Nephron progenitor cell (in vitro differentiated cells): ENCODE measurements around the gene ALDH3B1.

Experiments used
- DNase-seq: peaks from one replicate; pipeline ENCODE4 v3.0.0; 2021
- H3K27ac Mint-ChIP-seq: 2 replicates; pipeline ENCODE4 v1.8.0; 2021; ENCODE audit warnings: mild to moderate bottlenecking, moderate library complexity, mixed read lengths
- H3K27me3 Mint-ChIP-seq: 2 replicates; pipeline ENCODE4 v1.8.0; 2021; ENCODE audit warnings: mild to moderate bottlenecking, low read depth, mixed read lengths; ENCODE audit not compliant: poor library complexity
- H3K36me3 Mint-ChIP-seq: 2 replicates; pipeline ENCODE4 v1.8.0; 2021; ENCODE audit warnings: low read depth, mixed read lengths
- H3K4me1 Mint-ChIP-seq: 2 replicates; pipeline ENCODE4 v1.8.0; 2021; ENCODE audit warnings: mixed read lengths
- H3K4me3 Mint-ChIP-seq: 2 replicates; pipeline ENCODE4 v1.8.0; 2021; ENCODE audit warnings: mild to moderate bottlenecking, moderate library complexity, mixed read lengths
- H3K9me3 Mint-ChIP-seq: 2 replicates; pipeline ENCODE4 v1.8.0; 2021; ENCODE audit warnings: mild to moderate bottlenecking, moderate library complexity, mixed read lengths
- TF ChIP-seq, protein P1 (sequence below): fragments of 200-600 bp; sonication (generic); IDR thresholded peaks from 2 replicates; pipeline ENCODE4 v1.5.0; 2021; ENCODE audit warnings: antibody characterized with exemption

ALDH3B1 gene

DNA sequence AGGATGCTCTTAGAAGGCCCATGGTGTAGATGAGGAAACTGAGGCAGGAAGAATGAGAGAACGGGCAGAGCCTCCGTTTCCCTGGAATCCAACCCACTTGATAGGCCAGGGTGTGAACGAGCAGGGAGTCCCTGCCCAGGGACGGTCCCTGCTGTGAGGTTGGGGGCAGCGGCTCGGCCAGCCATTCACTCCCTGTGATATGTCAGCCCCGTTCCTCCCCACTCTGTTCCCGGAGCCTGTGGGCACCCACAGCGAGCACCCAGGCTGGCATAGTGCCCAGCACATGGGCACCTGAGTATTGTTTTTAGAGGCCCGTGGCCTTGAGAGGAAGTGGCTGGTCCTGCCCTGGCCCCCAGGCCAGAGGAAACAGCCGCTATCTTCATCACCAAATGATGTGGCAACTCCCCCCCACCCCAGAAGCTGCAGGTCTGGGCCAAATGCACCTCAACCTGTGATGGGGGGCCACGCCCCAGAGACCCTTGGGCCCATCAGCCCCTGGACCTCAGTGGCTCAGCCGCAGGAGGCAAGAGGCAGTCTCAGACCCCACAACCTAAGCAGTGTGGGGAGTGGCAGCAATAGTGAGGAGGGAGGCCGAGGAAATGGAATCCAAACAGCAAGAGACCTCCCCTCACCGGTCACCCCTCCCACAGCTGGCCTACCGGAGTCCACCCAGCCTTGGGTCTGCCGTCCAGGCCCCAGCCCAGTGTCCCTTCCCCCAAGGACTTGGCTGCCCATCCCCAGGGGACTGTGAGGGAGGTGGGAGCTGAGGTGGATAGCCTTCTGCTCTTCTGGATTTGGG is 2.1 kb downstream of the ALDH3B1 start:
- Mint-ChIP-seq H3K27ac (no peak overlapping the region), H3K36me3 (no peaks in the 10 kb centered on the region), H3K9me3 (no peaks in the 10 kb centered on the region), H3K4me1 (peaks cover 39% of the 10 kb centered on the region), H3K27me3 (peaks cover under 1% of the 10 kb centered on the region), H3K4me3 (no peak overlapping the region)
- TF ChIP-seq, protein P1, sequence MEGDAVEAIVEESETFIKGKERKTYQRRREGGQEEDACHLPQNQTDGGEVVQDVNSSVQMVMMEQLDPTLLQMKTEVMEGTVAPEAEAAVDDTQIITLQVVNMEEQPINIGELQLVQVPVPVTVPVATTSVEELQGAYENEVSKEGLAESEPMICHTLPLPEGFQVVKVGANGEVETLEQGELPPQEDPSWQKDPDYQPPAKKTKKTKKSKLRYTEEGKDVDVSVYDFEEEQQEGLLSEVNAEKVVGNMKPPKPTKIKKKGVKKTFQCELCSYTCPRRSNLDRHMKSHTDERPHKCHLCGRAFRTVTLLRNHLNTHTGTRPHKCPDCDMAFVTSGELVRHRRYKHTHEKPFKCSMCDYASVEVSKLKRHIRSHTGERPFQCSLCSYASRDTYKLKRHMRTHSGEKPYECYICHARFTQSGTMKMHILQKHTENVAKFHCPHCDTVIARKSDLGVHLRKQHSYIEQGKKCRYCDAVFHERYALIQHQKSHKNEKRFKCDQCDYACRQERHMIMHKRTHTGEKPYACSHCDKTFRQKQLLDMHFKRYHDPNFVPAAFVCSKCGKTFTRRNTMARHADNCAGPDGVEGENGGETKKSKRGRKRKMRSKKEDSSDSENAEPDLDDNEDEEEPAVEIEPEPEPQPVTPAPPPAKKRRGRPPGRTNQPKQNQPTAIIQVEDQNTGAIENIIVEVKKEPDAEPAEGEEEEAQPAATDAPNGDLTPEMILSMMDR = no peak
- no peak for DNase-seq

DNA sequence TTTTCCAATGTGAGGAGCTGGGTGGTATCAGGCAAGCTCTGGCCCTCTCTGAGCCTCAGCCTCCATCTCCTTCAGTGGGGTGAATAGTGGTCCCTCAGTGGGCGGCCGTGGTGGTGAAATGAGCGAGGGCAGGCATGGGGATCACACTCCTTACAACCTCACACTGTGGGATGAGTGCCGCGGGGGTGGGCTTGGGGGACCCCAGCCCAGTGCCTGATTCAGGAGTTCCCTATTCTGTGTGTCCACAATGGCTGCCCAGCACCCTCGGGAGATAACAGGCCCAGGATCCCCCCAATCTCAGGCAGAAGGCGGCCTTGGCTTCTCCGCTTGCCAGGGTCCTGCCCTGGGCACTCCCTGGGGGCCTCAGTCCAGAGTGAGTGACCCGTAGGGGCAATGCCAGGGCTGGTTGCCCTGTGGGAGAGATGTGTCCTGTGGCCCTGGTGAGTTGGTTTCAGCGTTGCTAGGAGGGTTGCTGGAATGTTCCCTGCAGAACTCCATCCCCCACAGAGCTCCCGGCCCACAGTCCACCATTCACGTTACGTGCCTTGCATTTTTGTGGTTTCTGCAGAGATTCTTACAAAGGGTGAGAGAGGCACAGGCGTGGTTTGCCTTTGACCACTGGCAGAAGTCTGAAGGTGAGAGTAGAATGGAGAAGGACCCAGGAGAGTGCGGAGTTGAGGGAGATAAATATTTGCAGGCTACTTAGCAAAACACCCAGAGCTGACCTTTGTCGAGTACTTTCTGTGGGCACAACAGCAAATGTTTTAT is 2.9 kb downstream of the ALDH3B1 start:
- H3K27me3 Mint-ChIP-seq = no peaks in the 10 kb centered on the region
- no peak for DNase-seq
- no peak overlapping the region for H3K4me3 Mint-ChIP-seq
- TF ChIP-seq, protein P1 = no peak
- no peaks in the 10 kb centered on the region for H3K36me3 Mint-ChIP-seq
- no peak overlapping the region for H3K27ac Mint-ChIP-seq
- peaks cover 44% of the 10 kb centered on the region for H3K4me1 Mint-ChIP-seq
- H3K9me3 Mint-ChIP-seq = no peaks in the 10 kb centered on the region

DNA sequence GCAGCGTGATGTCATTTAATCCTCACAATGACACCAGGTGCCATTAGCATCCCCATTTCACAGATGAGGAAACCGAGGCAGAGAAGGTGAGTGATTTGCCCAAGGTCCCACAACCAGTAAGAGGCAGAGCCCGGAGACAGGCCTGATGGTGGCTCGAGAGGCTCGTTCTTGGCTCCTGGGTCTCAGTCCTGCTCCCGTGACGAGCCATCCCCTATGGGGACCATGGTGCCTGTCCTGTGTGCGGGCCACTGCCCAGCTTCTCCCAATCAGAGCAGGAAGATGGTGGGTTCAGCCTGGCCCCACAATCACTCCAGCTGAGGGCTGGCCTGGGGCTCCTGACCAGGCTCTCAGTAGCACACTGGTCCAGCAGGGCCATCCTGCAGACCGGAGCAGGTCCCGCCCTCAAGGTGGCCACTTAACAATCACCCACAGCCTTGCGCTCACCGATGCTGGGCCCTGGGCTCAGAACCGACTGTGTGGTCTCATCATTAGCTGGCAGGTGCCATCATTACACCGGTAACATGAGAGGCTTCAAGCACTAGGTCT is 3.6 kb downstream of the ALDH3B1 start:
- DNase-seq = no peak
- peaks cover 47% of the 10 kb centered on the region for H3K4me1 Mint-ChIP-seq
- H3K27ac Mint-ChIP-seq = no peak overlapping the region
- no peaks in the 10 kb centered on the region for H3K27me3 Mint-ChIP-seq
- H3K9me3 Mint-ChIP-seq = no peaks in the 10 kb centered on the region
- TF ChIP-seq, protein P1 = no peak
- no peaks in the 10 kb centered on the region for H3K36me3 Mint-ChIP-seq
- H3K4me3 Mint-ChIP-seq = no peak overlapping the region

DNA sequence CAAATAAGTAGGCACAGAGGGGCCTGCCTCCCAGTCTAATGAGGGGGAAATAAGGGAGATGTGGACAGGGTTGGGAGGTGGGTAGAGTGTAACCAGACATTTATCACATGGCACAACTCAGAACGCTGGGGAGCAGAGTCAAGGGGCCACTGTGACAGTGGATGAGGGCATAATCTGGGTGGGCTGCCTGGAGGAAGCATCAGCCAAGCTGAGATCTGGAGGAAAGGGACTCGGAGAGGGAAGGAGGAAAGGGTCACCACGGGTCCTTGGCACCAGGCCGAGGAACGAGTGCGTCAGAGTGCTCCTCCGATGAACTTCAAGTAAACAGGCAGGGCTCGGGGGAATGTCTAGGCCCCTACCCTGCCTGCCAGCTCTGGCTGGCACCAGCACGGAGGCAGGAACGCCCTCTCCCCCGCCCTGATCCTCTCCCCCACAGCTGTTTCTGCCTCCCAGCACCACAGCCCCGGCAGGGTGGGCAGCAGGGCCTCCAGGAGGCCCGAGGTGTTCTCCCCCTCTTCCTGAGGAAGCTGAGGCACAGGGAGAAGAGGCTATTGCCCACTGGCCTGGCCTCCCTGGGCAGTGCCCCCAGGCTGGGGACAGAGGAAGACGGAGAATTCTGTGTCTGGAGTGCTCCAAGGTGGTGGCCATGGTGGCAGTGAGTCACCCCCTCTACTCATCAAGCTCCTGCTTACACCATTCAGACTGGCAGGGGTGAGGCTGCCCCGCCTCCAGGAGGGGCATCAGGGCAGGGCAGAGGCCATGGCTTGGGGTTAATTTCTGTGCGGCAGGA is 4.2 kb downstream of the ALDH3B1 start:
- Mint-ChIP-seq H3K36me3 (no peaks in the 10 kb centered on the region), H3K9me3 (no peaks in the 10 kb centered on the region), H3K27me3 (no peaks in the 10 kb centered on the region), H3K4me1 (peaks cover 45% of the 10 kb centered on the region), H3K4me3 (no peak overlapping the region), H3K27ac (no peak overlapping the region)
- DNase-seq = no peak
- TF ChIP-seq, protein P1 = no peak

DNA sequence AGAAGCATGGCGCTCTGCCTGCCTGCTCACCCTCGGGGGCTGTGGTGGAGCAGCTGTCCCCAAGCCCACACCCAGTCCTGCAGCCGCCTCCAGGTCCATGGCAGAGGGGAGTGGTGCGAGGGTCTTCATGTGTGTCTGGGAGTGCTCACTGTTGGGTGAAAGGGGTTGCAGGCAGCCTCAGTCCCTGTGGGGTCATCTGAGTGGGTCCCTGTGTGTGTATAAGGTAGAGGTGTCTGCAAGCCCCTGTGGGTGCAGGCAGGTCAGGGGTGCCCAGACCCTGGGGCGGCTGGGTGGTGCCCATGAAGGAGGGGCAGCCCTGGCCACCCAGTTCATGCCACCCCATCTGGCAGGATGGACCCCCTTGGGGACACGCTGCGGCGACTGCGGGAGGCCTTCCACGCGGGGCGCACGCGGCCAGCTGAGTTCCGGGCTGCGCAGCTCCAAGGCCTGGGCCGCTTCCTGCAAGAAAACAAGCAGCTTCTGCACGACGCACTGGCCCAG is 4.9 kb downstream of the ALDH3B1 start:
- Mint-ChIP-seq H3K9me3 (no peaks in the 10 kb centered on the region), H3K27ac (no peak overlapping the region), H3K36me3 (no peaks in the 10 kb centered on the region), H3K4me1 (peaks cover 40% of the 10 kb centered on the region), H3K27me3 (no peaks in the 10 kb centered on the region), H3K4me3 (no peak overlapping the region)
- no peak for DNase-seq
- TF ChIP-seq, protein P1 = no peak
